ENCODE measurements around the gene SMIM10. TPM values are rescaled to one million over a fixed set of nuclear protein-coding genes. Genes with fewer than 3 reads are reported as not detected.
"Not testable (repeated sequence)": the region's sequence is repeated elsewhere in the genome, so short reads cannot be mapped to it uniquely, and the experiment has no call there.

The SMIM10 gene
- total RNA-seq, result 2.3 TPM

- DNase-seq, result peak; percentile 11
Observed at GRCh38 chrX:134990801-134991481, at the start of gene SMIM10. SMIM10 (plus strand) TSS chrX:134990991; CDS start chrX:134991096, 105 bp downstream.

GRCh38 chrX:134946364-134946763, 44.4 kb upstream of the SMIM10 start:
- not testable (repeated sequence) for DNase-seq

- DNase-seq, result no peak
Observed at GRCh38 chrX:134948333-134949241, 42.2 kb upstream of the SMIM10 start.

- no peak for DNase-seq
Observed at GRCh38 chrX:134949271-134949670, 41.5 kb upstream of the SMIM10 start.

- DNase-seq, result no peak
Observed at GRCh38 chrX:134957836-134958235, 33.0 kb upstream of the SMIM10 start.

GRCh38 chrX:134960366-134960765, 30.4 kb upstream of the SMIM10 start:
- not testable (repeated sequence) for DNase-seq

- DNase-seq, result no peak
Observed at GRCh38 chrX:134963041-134963440, 27.8 kb upstream of the SMIM10 start.

GRCh38 chrX:134969726-134970125, 21.1 kb upstream of the SMIM10 start:
- peak; percentile 74 for DNase-seq

GRCh38 chrX:134971926-134972325, 18.9 kb upstream of the SMIM10 start:
- no peak for DNase-seq

GRCh38 chrX:134975516-134975915, 15.3 kb upstream of the SMIM10 start:
- DNase-seq, result no peak

GRCh38 chrX:134981910-134982309, 8.9 kb upstream of the SMIM10 start:
- no peak for DNase-seq

GRCh38 chrX:134982748-134983147, 8.0 kb upstream of the SMIM10 start:
- DNase-seq, result no peak

- DNase-seq, result no peak
Observed at GRCh38 chrX:134985479-134985878, 5.3 kb upstream of the SMIM10 start.

GRCh38 chrX:134990475-134990800, 353 bp upstream of the SMIM10 start:
- no peak for DNase-seq

GRCh38 chrX:134997646-134998045, 6.9 kb downstream of the SMIM10 start:
- DNase-seq, result no peak

GRCh38 chrX:134998246-134998645, 7.5 kb downstream of the SMIM10 start:
- DNase-seq, result no peak

GRCh38 chrX:134999469-134999868, 8.7 kb downstream of the SMIM10 start:
- no peak for DNase-seq

- no peak for DNase-seq
Observed at GRCh38 chrX:135000516-135000915, 9.7 kb downstream of the SMIM10 start.

GRCh38 chrX:135003876-135004623, 13.3 kb downstream of the SMIM10 start:
- peak; percentile 85 for DNase-seq

GRCh38 chrX:135006187-135006586, 15.4 kb downstream of the SMIM10 start:
- no peak for DNase-seq

- no peak for DNase-seq
Observed at GRCh38 chrX:135009057-135009610, 18.3 kb downstream of the SMIM10 start.

GRCh38 chrX:135009838-135010237, 19.0 kb downstream of the SMIM10 start:
- DNase-seq, result no peak

GRCh38 chrX:135010921-135011320, 20.1 kb downstream of the SMIM10 start:
- DNase-seq, result no peak
